Thyroid gland (tissue), 4 donors: ENCODE results near the gene CXCR2. TPM values are rescaled to one million over a fixed set of nuclear protein-coding genes. Genes with fewer than 3 reads are reported as not detected.

Experiments used
- DNase-seq, 2 donors: peaks; one replicate each; pipeline ENCODE4 v3.0.0-alpha.2; 2019
- H3K27ac ChIP-seq, 3 donors: fragments of 200-600 bp; sonication (generic); 1 replicate in 2 of 3; 2 replicates in 1 of 3; pipeline ENCODE4 v1.5.1; 2016 to 2019; ENCODE audit warnings: mild to moderate bottlenecking in 1 of 3, moderate library complexity in 1 of 3
- H3K27me3 ChIP-seq: fragments of 200-600 bp; sonication (generic); one replicate; pipeline ENCODE4 v1.5.1; 2019
- H3K36me3 ChIP-seq, 2 donors: fragments of 200-600 bp; sonication (generic); one replicate each; pipeline ENCODE4 v1.5.1; 2016 to 2019
- H3K4me1 ChIP-seq, 2 donors: fragments of 200-600 bp; sonication (generic); one replicate each; pipeline ENCODE4 v1.5.1; 2017 to 2019
- H3K4me3 ChIP-seq, 3 donors: fragments of 200-600 bp; sonication (generic); replicated peaks in 1 of 3; 1 replicate in 2 of 3; 2 replicates in 1 of 3; pipeline ENCODE4 v1.5.1; 2016; ENCODE audit warnings: mild to moderate bottlenecking in 1 of 3
- H3K9me3 ChIP-seq: fragments of 200-600 bp; sonication (generic); one replicate; pipeline ENCODE4 v1.5.1; 2017
- CTCF ChIP-seq, 6 experiments: fragments of 200-600 bp in 3 of 6; fragments of 450-650 bp in 3 of 6; sonication (generic) in 3 of 6; IDR thresholded peaks; one replicate each; pipeline ENCODE4 v1.5.1; 2016 to 2019; ENCODE audit warnings: antibody characterized with exemption in 6 of 6, mild to moderate bottlenecking in 2 of 6, inconsistent platforms in 1 of 6, moderate library complexity in 1 of 6
- POLR2A ChIP-seq, 2 donors: fragments of 450-650 bp; IDR thresholded peaks; one replicate each; pipeline ENCODE4 v1.6.1; 2017; ENCODE audit warnings: antibody characterized with exemption in 2 of 2, mild to moderate bottlenecking in 2 of 2, moderate library complexity in 1 of 2
- WGBS, 2 donors: methylation state at CpG; one replicate each; pipeline ENCODE4 v1.1.5; 2017; 5-methylcytosine and 5-hydroxymethylcytosine counted together
- intact Hi-C: fragments of 100-400 bp; cut with DNase I; formaldehyde crosslinking; loops from one replicate; pipeline ENCODE4 v1.15.1; 2023
- total RNA-seq, 4 donors: library from RNA; depleted of rRNA; stranded (reverse); fragments of >200 nt; gene quantifications; one replicate each; pipeline ENCODE4 v1.2.3, GENCODE V29; 2016

Gene CXCR2
- total RNA-seq, 4 donors from 2014 or later, result 0.59 TPM; not detected in 3

DNA sequence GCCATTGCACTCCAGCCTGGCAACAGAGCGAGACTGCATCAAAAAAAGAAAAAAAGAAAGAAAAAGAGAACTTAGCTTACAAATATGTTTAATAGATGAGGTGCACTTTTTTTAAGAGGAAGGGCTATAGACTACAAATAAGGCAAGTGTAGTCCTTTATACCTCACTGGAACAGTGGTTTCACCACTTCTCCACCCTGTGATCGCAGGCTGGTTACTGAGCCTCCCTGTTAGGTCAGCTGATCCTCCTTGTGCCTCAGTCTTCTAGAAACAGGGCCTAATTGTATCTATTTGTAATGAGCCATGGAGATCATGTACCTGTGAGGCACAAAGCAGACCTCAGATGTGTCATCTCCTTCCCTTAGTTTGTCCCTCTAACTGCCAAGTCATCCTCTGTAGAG lies 4.5 kb downstream of the CXCR2 start:
- intact Hi-C loops, result no loop called here
- no peak for TF ChIP-seq POLR2A (IDR thresholded peaks at IDR 0.05)
- no peak for TF ChIP-seq CTCF (IDR thresholded peaks at IDR 0.05)
- H3K36me3 ChIP-seq, result no peaks in the 10 kb centered on the region
- 91 to 95% methylated on average over 2 of the region's 2 CpGs for WGBS, 2 donors
- no peak overlapping the region for H3K27ac ChIP-seq
- DNase-seq, result no peak
- no peaks in the 10 kb centered on the region for H3K9me3 ChIP-seq
- no peaks in the 10 kb centered on the region for H3K4me1 ChIP-seq
- no peak overlapping the region for H3K4me3 ChIP-seq
- H3K27me3 ChIP-seq, result no peaks in the 10 kb centered on the region

GRCh38 chr2:218130822-218131221 lies 5.0 kb downstream of the CXCR2 start:
- Histone ChIP-seq H3K4me3 (no peak overlapping the region), H3K9me3 (no peaks in the 10 kb centered on the region), H3K27me3 (no peaks in the 10 kb centered on the region), H3K27ac (no peak overlapping the region), H3K36me3 (no peaks in the 10 kb centered on the region), H3K4me1 (no peaks in the 10 kb centered on the region)
- intact Hi-C loops, result no loop called here
- TF ChIP-seq POLR2A (IDR thresholded peaks at IDR 0.05) (no peak), CTCF (IDR thresholded peaks at IDR 0.05) (no peak)
- DNase-seq, result no peak

DNA sequence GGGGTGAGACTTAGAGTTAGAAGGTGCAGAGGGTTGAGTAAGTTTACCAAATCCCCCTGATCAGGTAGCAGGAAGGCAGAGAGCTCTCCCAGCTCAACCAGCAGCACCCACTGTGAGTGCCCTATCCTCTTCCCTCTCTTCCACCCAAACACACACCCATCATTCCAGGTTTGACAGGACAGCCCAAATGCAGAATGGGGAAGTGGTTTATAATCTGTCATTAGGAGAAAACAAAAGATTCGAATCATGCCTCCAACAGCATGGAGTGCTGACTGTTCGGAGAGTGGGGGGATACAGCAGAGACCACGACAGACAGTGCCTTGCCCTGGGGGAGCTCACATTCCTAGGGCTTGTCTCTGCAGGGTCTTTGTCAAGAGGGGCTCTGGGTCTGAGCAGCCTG lies 11.7 kb downstream of the CXCR2 start:
- no peak for TF ChIP-seq CTCF (IDR thresholded peaks at IDR 0.05)
- TF ChIP-seq POLR2A (IDR thresholded peaks at IDR 0.05), result no peak
- intact Hi-C loops, result no loop called here
- H3K4me3 ChIP-seq, result no peak overlapping the region
- H3K36me3 ChIP-seq, result no peaks in the 10 kb centered on the region
- no peak for DNase-seq
- no peak overlapping the region for H3K27ac ChIP-seq
- H3K27me3 ChIP-seq, result no peaks in the 10 kb centered on the region
- 58 to 76% methylated on average over 2 to 3 of the region's 3 CpGs for WGBS, 2 donors
- no peaks in the 10 kb centered on the region for H3K4me1 ChIP-seq
- no peaks in the 10 kb centered on the region for H3K9me3 ChIP-seq

- H3K9me3 ChIP-seq, result no peaks in the 10 kb centered on the region
- H3K27ac ChIP-seq, result no peak overlapping the region
- 55 to 56% methylated on average over 4 of the region's 4 CpGs for WGBS, 2 donors
- intact Hi-C loops, result no loop called here
- H3K4me3 ChIP-seq, result no peak overlapping the region
- TF ChIP-seq CTCF (IDR thresholded peaks at IDR 0.05), result no peak
- no peak for TF ChIP-seq POLR2A (IDR thresholded peaks at IDR 0.05)
- no peak for DNase-seq
- H3K4me1 ChIP-seq, result no peaks in the 10 kb centered on the region
- no peaks in the 10 kb centered on the region for H3K27me3 ChIP-seq
- no peaks in the 10 kb centered on the region for H3K36me3 ChIP-seq
Measured at GRCh38 chr2:218138047-218138446, 12.2 kb downstream of the CXCR2 start.

DNA sequence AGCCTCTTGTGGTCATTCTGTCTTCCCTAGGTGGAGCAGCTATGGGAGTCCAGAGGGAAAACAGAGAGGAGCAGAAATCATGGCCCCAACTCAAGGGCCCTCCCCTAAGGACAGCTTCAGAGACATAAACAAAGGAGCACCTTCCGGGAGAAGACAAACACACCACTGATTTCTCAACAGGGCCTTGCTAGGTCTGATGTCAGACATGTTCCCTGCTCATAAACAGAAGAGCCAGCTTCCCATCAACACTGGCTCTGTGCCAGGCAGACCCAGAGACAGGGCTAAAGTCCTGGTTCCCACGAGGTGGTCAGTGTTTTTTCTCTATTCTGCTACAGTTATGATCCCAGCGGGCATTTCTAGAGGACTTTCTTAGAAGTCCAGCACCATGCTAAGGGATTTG lies 19.3 kb downstream of the CXCR2 start:
- Histone ChIP-seq H3K4me1 (no peaks in the 10 kb centered on the region), H3K36me3 (no peaks in the 10 kb centered on the region), H3K27me3 (no peaks in the 10 kb centered on the region), H3K9me3 (no peaks in the 10 kb centered on the region), H3K27ac (no peak overlapping the region), H3K4me3 (no peak overlapping the region)
- intact Hi-C loops, result no loop called here
- WGBS, 2 donors, result 46 to 49% methylated on average over 3 of the region's 3 CpGs
- DNase-seq, result no peak
- TF ChIP-seq POLR2A (IDR thresholded peaks at IDR 0.05), result no peak
- no peak for TF ChIP-seq CTCF (IDR thresholded peaks at IDR 0.05)
